SK-MEL-5 (cell line): ENCODE measurements around the gene GPC3. TPM values are rescaled to one million over a fixed set of nuclear protein-coding genes. Genes with fewer than 3 reads are reported as not detected.

Experiments
- DNase-seq: peaks from one replicate; pipeline ENCODE4 v3.0.0-alpha.2; 2016; ENCODE audit warnings: low read depth, low spot score
- in situ Hi-C: cut with HindIII; loops from 2 replicates; pipeline ENCODE4 v1.10.0; 2016; ENCODE audit warnings: low sequenced_read_pairs, high pct_unique_total_duplicates, low pct_unique_long_range_greater_than_20kb
- total RNA-seq: library from RNA; depleted of rRNA; stranded (reverse); fragments of >200 nt; shearing (Covaris generic); gene quantifications from 2 replicates; pipeline ENCODE4 v1.2.3, GENCODE V29; 2014

The GPC3 gene
- total RNA-seq, 1 experiment from 2014 or later: 0.16 TPM

- no peak for DNase-seq
- in situ Hi-C loops: no loop called here
Measured at GRCh38 chrX:133606990-133607389, 378.4 kb downstream of the GPC3 start.

GRCh38 chrX:133604801-133605200, 380.6 kb downstream of the GPC3 start:
- in situ Hi-C loops: no loop called here
- DNase-seq: no peak

DNA sequence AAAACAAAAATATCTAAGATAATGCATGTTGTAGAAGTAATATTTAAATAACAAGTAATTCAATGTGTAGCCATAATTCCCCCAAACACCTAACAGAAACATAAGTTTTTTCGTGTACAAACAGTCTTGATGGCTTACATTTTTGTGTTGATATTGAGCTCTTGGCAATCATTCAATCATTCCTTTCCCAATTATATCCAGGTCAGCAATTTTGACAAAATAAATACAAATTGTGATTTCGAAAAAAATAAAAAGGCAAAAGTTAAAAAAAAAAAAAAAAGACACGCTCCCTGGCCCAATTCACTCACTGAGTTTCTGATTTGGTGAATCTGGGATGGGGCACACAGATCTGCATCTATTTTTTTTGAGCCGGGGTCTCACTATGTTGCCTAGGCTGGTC, 382.5 kb downstream of the GPC3 start:
- no peak for DNase-seq
- in situ Hi-C loops: no loop called here

DNA sequence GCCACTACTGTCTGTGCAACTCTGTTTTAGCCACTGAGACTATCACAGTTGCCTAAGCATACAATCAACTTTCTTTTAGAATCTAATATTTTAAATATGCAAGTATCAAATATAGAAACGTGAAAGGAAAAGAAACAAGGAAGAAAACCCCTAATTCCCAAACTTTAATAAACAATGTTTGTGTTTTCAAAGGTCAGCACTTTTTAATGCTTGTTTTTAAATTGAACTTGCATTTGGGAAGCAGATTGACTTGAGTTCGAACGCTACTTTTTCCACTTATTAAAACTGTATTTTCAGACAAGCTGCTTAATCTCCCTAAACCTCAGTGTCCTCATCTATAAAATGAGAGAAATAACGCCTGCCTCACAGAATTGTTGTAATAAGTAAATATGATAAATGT, 384.3 kb downstream of the GPC3 start:
- in situ Hi-C loops: no loop called here
- DNase-seq: no peak

DNA sequence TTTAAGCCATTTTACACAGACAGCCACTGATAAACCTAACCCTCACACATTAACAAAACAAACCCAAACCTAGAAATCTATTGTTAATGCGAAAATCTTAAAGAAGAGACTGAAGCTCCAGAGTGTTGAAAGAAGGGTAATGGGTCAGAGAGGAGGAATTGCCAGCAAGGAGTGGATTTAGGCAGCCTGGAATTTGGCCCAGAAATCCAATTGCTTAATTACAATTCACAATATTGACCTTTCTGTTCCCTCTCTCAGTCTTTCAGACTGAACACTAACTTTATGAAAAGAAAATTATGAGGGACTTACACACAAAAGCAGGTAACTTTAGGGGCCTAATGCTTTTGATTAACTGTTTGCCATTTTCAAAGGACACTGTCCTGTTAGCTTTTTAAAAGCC, 384.9 kb downstream of the GPC3 start:
- no peak for DNase-seq
- in situ Hi-C loops: no loop called here

DNA sequence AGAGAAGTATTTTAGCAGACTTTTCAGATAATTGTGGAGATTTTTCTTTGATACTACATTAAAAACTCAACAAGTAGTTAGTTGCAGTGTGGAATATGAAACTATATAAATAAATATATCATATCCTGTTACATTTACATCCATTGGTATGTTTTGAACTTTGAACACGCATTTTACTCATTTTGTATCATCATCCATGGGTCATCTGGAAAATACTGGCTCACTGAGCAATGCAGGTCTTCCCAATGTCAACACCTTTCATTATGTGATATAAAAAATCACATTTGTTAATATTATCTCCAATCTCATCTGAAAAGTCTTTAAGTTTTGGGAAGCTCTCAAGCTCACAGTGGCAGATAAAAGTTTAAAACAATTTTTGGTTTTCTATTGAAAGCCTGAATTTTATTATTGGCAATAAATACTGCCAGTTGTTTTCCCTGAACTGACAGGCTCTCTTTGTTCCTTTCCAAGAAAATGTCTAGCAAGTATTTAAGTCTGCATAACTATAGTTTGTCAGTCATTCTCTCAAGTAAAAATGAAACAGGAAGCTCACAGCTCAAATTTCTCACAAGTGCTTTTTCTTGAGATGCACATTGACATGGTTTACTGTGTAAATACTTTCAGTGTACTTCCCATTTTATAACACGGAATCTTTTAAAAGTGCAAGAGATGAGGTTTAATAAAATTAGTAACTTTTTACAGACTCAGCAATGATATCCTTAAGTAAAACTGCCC, 386.6 kb downstream of the GPC3 start:
- in situ Hi-C loops: no loop called here
- no peak for DNase-seq

DNA sequence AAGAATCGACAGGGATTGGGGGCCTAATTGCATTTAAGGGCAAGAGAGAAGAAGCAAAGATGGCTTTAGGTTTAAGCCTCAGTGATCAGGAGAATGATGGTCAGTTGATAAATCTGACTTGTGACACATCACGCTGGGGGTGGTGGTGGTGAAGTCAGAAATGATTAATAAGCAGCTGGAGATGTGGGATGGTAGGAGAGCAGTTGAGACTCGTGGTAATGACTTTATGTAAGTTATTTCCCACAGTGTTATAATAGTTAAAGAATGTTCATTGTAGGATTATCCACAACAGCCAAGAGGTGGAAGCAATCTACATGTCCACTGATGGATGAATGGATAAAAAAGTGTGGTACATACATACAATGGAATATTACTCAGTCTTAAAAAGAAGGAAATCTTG, 391.2 kb downstream of the GPC3 start:
- in situ Hi-C loops: no loop called here
- no peak for DNase-seq

- in situ Hi-C loops: no loop called here
- no peak for DNase-seq
Measured at GRCh38 chrX:133593531-133593930, 391.9 kb downstream of the GPC3 start.

- DNase-seq: no peak
- in situ Hi-C loops: no loop called here
Measured at GRCh38 chrX:133590703-133591505, 394.5 kb downstream of the GPC3 start.

DNA sequence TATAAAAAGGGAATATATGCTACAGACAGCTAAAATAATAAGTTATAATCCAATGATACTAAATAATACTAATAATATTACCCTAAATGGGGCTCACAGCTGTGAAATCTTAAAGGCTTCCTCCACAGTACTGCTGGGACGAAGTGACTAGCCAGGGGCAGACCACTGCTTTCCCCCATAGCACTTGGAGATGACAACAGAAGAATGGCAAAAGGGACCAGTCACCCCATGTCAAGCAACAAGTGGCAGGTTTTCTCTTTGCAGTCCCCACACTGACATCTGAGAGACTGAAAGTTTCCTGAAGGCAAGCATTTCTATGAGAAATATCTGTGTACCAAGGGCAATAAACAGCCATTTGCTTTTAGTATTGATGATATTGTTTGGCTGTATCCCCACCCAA, 396.6 kb downstream of the GPC3 start:
- in situ Hi-C loops: no loop called here
- DNase-seq: no peak

- DNase-seq: no peak
- in situ Hi-C loops: no loop called here
Measured at GRCh38 chrX:133587818-133588217, 397.6 kb downstream of the GPC3 start.

- in situ Hi-C loops: no loop called here
- DNase-seq: no peak
Measured at GRCh38 chrX:133587071-133587470, 398.3 kb downstream of the GPC3 start.

DNA sequence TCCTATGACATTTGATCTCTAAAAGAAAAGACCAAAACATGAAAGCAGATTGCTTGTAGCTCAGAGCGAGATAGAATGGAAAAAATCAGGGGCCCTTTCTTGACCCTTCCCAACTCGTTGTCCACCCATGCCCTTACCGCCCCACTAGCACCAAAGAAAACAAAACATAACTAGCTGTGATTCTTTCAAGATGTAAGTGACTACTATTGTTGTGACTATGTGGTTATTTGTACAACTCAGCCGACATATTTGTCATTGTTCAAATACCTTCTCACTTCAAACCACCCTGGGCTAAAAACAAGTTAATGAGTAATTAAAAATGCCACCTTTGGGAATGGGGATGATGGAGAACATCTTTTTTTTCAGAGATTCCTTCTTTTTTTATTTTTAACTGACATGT, 399.0 kb downstream of the GPC3 start:
- in situ Hi-C loops: no loop called here
- DNase-seq: no peak

DNA sequence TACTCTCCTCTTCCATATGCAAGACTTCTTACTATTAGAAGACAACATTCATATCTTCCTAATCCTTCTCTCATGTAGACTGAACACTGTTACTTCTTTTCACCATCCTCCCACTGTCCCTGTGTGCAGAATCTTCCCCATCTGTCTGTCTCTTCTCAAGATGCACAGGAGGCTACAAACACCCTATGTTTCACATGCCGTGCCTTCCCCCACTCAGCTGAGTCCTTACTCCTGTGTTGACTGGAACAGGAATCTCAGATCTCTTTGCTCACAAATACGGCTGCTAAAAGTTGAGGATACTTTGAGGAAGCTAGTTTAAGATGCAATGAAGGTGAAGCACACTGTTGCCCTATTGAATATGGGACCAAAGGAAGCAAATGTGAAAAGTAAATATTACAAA, 401.6 kb downstream of the GPC3 start:
- in situ Hi-C loops: no loop called here
- DNase-seq: no peak

- in situ Hi-C loops: no loop called here
- DNase-seq: no peak
Measured at GRCh38 chrX:133580625-133581024, 404.8 kb downstream of the GPC3 start.

GRCh38 chrX:133579631-133580030, 405.8 kb downstream of the GPC3 start:
- in situ Hi-C loops: no loop called here
- no peak for DNase-seq

DNA sequence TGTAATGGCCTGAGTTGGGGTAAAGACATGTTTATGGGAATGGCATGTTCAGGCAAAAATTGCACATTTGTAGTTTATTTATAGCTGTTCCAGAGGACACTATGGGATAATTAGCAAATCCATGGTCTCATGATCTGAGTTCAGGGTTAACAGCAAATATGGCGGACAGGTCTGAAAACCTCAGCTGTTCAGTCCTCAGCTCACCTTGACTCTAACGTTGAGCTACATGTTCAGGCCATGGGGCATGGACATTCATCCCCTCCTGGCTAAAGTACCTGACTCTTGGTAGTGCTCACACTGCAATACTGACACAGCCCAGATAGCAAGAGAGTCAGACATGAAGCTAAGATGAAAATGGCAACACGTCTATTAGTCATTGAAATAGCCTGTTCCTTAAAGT, 408.5 kb downstream of the GPC3 start:
- in situ Hi-C loops: no loop called here
- no peak for DNase-seq

- DNase-seq: no peak
- in situ Hi-C loops: no loop called here
Measured at GRCh38 chrX:133575501-133576136, 409.8 kb downstream of the GPC3 start.

DNA sequence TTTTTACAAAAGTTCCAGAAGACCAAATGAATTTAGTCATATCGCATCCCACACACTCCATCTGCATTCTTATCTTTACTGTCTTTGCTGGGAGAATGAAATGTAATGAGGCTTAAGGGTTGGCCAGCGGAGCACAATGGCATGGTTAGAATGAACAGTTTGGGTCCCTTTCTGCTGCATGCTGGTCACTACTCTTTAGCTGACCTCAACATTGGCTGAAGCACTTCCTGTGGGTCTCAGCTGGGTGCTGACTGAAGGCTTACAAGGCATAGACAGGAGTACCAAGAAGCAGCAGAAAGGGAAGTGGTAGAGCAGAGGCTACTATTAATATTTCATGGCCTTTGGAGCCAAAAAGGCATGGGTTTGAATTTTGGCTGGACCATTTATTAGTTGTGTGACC, 410.7 kb downstream of the GPC3 start:
- DNase-seq: no peak
- in situ Hi-C loops: no loop called here
